HS-5 (cell line): ENCODE results near the gene MT1F.

Source experiments
- DNase-seq: peaks from one replicate; pipeline ENCODE4 v3.0.0-alpha.2; 2012; ENCODE audit warnings: low read depth

MT1F gene

GRCh38 chr16:56700195-56700594, 42.4 kb downstream of the MT1F start:
- DNase-seq = no peak

DNA sequence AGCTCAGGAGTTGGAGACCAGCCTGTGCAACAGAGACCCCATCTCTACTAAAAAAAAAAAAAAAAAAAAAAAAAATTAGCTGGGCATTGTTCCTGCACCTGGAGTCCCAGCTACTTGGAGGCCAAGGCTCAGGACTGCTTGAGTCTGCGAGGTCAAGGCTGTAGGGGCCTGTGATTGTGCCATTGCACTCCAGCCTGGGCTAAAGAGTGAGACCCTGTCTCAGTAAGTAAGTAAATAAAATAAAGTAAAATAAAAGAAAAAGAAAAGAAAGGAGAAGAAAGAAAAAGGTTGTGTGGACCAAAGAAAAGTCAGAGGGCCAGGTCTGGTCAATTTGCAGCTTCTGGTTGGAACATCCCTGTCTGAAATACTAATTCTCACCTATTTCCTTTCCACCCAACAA, 42.9 kb downstream of the MT1F start:
- no peak for DNase-seq

GRCh38 chr16:56701534-56701933, 43.8 kb downstream of the MT1F start:
- no peak for DNase-seq

DNA sequence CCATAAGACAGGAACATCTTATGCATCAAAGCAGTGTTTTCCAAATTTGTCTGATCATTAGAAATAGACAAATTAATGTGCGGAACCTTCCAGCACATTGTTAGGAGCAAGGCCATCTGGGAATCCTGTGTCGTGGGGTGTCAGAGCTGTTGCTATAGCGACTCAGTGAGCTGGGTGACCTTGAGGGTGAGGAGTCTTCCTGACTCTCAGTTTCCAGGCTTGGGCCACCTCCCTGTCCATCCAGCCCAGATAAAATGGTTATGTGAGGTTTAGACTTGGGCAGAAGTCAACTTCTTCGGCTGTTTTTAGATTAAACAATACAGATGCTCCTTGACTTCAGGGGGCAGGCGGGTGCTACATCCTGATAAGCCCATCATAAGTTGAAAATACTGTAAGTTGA, 45.1 kb downstream of the MT1F start:
- no peak for DNase-seq
